Liver (tissue), 3 donors: Measurements from ENCODE around the gene SLC22A5.

Experiments used
- ATF3 ChIP-seq: IDR thresholded peaks from 2 replicates; pipeline ENCODE4 v1.6.1; 2016; ENCODE audit warnings: antibody characterized with exemption
- EGR1 ChIP-seq, 2 donors: IDR thresholded peaks; 2 replicates each; pipeline ENCODE4 v1.6.1; 2016 to 2018; ENCODE audit warnings: antibody characterized with exemption in 2 of 2, low read depth in 2 of 2
- FOXA1 ChIP-seq: IDR thresholded peaks from 2 replicates; pipeline ENCODE4 v1.6.1; 2016; ENCODE audit warnings: antibody characterized with exemption
- GABPA ChIP-seq, 2 donors: IDR thresholded peaks in 1 of 2; conservative IDR thresholded peaks in 1 of 2; 2 replicates each; pipeline ENCODE4 v1.6.1; 2016; ENCODE audit warnings: antibody characterized with exemption in 2 of 2, mild to moderate bottlenecking in 1 of 2, moderate library complexity in 1 of 2
- MAX ChIP-seq: IDR thresholded peaks from 2 replicates; pipeline ENCODE4 v1.6.1; 2016; ENCODE audit warnings: antibody characterized with exemption
- RAD21 ChIP-seq, 2 donors: IDR thresholded peaks; 2 replicates each; pipeline ENCODE4 v1.6.1; 2016; ENCODE audit warnings: antibody characterized with exemption in 2 of 2, mild to moderate bottlenecking in 2 of 2
- REST ChIP-seq: IDR thresholded peaks from 2 replicates; pipeline ENCODE4 v1.6.1; 2016; ENCODE audit warnings: antibody characterized with exemption, mild to moderate bottlenecking
- RXRA ChIP-seq, 2 donors: IDR thresholded peaks; 2 replicates each; pipeline ENCODE4 v1.6.1; 2017 to 2018; ENCODE audit warnings: antibody characterized with exemption in 2 of 2, mild to moderate bottlenecking in 1 of 2
- SP1 ChIP-seq: IDR thresholded peaks from 2 replicates; pipeline ENCODE4 v1.6.1; 2018; ENCODE audit warnings: antibody characterized with exemption, mild to moderate bottlenecking
- TAF1 ChIP-seq: conservative IDR thresholded peaks from 2 replicates; pipeline ENCODE4 v1.6.1; 2016; ENCODE audit warnings: antibody characterized with exemption, mild to moderate bottlenecking
- YY1 ChIP-seq: IDR thresholded peaks from 2 replicates; pipeline ENCODE4 v1.6.1; 2016; ENCODE audit warnings: antibody characterized with exemption, mild to moderate bottlenecking
- TF ChIP-seq, protein P1 (sequence below): fragments of 150-350 bp; IDR thresholded peaks from 2 replicates; pipeline ENCODE4 v1.5.1; 2017; ENCODE audit warnings: improper control_type of control experiment, low read depth, low read length; ENCODE audit not compliant: missing input control
- donor health status: healthy.
- donor health status: healthy.

DNA sequence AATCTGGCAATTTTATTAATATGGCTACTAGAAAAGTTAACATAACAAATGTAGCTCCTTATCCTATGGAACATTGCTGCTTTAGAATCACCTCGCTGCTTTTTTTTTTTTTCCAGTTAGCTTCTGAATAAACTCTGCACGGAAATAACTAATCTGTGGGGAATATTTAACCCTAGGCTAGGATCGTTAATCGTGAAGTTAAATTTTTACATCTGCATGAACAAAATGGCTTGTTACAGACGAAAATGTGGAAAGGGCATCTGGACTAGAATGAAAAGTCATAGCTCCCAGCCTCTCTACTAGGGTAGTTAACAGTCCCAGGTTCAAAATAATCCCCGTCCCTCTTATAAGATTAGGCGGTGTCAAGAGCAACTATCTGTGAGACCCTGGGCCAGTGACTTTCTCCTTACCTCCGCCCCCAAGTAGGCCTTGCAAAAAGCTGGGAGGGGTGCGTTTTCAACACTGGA is 470 bp upstream of the SLC22A5 start:
- TF ChIP-seq, protein P1, sequence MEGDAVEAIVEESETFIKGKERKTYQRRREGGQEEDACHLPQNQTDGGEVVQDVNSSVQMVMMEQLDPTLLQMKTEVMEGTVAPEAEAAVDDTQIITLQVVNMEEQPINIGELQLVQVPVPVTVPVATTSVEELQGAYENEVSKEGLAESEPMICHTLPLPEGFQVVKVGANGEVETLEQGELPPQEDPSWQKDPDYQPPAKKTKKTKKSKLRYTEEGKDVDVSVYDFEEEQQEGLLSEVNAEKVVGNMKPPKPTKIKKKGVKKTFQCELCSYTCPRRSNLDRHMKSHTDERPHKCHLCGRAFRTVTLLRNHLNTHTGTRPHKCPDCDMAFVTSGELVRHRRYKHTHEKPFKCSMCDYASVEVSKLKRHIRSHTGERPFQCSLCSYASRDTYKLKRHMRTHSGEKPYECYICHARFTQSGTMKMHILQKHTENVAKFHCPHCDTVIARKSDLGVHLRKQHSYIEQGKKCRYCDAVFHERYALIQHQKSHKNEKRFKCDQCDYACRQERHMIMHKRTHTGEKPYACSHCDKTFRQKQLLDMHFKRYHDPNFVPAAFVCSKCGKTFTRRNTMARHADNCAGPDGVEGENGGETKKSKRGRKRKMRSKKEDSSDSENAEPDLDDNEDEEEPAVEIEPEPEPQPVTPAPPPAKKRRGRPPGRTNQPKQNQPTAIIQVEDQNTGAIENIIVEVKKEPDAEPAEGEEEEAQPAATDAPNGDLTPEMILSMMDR, result no peak
- peak; percentile 45 for TF ChIP-seq SP1
- peak; percentile 76 for TF ChIP-seq YY1
- TF ChIP-seq GABPA (IDR thresholded peaks at IDR 0.05 in 1 of 2, conservative IDR thresholded peaks at IDR 0.05 in 1 of 2), result no peak
- TF ChIP-seq REST, result no peak
- peak; percentile 54 for TF ChIP-seq TAF1
- no peak for TF ChIP-seq FOXA1
- TF ChIP-seq RXRA (IDR thresholded peaks at IDR 0.05), result no peak
- TF ChIP-seq MAX, result no peak
- peak in 1 of 2 donors; percentile 4 for TF ChIP-seq RAD21 (IDR thresholded peaks at IDR 0.05)
- no peak for TF ChIP-seq ATF3
- no peak for TF ChIP-seq EGR1 (IDR thresholded peaks at IDR 0.05; ENCODE audit: low read depth in 2 of 2)
